ENCODE measurements around the gene APBB2.

Gene APBB2

DNA sequence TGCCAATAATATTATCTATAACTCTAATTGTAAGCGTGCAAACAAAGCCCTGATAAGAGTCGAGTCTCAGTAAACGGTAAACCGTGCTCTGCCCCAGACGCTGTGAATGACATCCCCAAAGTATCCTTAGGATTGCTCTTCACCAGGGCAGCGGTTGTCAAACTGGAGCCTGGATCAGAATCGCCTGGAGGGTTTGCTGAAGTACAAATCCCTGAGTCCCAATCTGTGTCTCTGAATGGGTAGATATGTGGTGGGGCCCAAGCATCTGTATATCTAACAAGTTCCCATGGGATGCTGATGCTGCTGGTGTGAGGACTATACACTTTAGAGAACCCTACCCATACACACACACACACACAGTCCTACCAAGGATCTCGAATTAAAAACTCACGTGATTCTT is 813 bp upstream of the APBB2 start:
- DNase-seq = no peak

DNA sequence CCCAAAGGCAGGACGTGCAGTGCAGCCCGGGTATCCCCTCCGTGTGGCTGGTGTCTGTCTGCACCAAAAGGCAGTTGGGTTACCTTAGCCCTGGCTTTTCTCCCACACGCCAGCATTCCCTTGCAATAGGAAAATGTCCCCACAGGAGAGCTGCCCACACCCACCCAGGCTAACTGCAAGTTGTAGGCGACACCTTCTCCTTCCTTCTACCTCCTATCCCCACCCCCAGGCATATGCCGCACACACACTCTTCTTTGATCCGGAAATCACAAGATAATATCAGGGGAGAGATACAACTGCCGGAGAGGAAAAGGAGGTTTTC is 444 bp upstream of the APBB2 start:
- DNase-seq = no peak

DNA sequence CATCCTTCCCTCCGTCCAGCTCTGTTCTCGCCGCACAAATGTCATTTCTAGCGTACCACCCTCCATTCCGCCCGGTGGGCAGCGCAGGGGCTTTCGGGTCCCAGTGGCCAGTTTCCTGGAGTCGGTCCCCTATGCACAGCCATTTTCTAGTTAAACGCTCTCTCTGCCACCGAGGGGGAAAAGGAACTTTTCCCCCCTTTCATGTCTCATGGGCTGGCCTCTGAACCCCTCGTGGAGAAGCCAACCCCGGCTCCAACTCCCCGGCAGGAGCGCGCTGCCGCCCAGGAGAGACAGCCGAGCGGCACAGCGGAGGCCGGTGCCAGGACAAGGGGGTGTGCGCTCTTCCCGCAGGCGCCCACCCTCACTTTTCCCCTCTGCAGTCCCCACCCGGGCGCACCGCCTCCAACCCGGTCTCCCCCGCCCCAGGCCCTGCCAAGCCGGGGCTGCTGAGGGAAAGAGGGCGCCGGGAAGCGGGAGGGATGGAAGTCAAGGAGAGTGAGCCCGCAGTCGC is 662 bp downstream of the APBB2 start:
- peak; percentile 19 for DNase-seq

DNA sequence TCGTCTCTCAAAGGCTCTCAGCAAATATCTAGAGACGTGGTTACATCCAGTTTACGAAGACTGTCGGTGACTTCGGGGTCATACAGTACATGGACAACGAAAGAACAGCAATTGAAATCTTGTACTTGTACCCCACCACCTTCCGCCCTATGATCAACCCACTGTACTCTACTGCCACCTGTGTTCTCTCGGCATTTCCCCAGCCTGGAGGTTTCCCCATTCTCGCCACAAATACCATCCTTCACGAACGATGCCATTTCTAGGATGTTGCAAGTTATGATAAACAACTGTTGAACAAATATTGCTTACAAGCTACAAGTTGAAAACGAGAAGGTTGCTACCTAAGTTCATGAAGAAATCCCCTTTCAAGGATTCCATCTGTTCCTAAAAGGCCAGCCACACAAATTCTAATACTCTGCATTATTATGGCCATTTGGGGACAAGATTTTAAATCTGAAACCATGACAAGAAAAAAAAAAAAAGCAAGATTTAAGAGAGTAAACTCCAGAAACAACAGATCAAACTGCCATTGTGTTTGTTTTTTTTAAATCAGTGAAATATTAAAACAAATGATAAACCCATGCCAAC is 1.6 kb downstream of the APBB2 start:
- DNase-seq = peak; percentile 37

DNA sequence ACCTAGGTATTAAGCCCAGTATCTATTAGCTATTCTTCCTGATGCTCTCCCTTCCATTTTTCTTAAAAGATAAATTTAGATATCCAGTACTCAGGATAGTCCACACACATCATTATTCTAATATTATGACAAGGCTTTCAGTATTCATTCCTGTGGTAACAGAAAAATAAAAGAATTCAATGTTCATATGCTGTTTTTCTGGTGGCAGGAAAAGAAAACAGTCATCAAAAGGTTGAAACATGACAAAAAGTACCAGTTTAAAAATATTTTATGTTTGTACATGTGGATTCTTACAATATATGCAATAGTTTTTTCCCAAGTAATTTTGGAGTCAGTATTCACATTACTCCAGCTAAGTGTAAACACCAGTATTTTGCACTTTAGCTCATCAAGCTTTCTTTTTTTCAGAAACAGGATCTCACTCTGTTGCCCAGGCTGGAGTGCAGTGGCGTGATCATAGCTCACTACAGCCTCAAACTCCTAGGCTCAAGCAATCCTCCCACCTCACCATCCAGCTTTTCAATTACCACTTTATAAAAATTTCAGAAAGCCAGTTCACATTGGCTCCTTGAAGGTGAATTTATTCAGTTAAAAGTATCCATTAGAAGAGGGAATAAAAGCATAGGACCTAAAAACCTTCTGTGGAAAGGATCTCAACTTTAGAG is 2.3 kb downstream of the APBB2 start:
- no peak for DNase-seq

DNA sequence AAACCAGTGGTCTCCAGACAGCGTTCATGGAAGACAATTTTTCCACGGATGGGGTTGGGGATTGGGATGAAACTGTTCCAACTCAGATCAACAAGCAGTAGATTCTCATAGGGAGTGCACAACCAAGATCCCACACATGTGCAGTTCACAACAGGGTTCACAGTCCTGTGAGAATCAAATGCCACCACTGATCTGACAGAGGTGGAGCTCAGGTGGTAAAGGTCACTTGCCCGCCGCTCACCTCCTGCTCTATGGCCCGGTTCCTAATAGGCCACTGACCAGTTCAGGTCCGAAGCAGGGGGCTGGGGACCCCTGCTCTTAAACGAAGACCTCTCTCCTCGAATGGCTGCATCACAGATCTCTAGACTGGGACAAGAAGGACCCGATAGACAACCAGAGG is 4.4 kb downstream of the APBB2 start:
- no peak for DNase-seq

DNA sequence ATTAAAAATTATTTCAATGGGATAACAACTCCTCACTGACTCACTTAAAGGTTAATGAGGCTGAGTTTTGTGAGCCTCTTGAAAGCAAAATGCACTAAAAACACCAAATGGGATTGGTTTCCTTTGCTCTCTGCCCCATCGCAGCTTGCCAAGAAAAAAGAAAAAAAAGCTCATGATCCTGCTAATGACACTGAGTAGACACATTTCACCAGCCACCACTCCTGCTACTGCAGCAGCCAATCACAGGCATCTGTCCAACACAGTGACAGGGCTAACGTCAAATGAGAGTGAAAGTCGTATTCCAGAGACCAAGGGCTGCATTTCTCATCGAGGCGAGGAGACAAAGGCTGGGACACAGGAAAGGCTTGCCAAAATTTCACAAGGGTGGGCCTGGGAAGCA is 5.2 kb downstream of the APBB2 start:
- no peak for DNase-seq

DNA sequence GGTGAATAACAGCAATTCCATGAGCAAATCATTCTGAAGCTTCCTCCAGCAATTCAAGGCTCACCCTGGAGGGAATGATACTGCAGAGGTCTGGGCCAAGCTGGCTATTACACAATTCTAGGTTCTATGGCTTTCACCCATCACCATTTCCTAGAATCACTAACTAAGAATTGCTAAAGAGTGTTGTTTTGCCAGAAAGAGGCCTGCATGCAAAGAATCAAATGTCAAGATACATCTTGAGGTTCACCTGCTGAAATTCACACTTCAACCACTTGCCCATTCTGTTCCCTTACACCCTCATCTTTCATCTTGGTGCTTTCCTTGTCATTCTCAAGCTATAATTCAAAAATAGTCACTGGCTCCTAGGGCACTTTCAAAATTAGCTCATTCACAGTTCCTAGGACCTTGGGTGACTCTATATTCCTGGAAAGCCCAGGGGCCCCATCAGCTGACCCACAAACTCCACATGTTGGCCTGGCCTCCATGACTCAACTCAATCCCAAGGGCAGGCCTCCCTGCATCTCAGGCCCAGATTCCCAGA is 7.0 kb downstream of the APBB2 start:
- DNase-seq = peak; percentile 13

DNA sequence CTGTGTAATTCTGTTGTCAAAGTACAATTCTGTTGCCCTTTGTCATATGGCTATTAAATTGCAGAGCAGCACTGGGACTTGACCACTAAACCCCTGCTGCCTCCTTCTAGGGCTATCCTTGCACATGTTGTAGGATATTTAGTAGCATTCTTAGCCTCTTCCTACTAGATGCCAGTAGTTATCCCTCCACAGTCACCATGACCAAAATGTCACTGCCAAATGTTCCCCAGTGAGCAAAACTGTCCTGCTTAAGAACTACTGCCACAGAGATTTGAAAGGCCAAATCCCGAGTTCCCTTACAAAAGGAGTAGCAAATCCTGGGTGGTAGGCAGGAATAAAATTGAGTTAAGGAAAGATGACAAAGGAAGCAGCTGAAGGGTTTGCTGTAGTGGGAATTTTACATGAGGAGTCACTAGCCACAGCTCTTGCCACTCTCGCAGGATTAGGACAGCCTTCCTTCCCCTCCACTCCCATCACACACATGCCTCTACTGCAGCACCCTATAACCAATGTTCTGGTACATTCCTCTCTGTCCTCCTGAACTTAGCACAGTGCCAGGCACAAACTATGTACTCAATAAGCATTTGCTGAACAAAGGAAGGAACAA is 8.4 kb downstream of the APBB2 start:
- no peak for DNase-seq

DNA sequence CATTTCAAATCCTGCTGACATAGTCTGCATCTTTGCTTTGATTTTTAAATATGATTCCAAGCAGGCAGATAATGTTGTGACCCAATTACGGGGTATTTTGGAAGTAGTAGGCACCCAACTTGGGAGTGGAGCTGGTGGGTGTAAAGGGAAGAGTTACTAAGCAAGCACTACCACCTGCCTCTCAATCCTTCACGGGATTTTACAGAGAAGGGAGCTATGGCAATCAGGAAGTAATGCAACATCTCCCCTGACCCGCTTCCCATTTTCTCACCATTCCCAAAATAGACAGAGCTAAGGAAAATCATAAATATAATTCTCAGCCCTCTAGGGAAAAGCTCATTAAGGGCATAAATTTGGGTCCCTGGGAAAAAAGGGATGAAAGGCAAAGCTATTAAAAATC is 9.2 kb downstream of the APBB2 start:
- DNase-seq = peak; percentile 11

DNA sequence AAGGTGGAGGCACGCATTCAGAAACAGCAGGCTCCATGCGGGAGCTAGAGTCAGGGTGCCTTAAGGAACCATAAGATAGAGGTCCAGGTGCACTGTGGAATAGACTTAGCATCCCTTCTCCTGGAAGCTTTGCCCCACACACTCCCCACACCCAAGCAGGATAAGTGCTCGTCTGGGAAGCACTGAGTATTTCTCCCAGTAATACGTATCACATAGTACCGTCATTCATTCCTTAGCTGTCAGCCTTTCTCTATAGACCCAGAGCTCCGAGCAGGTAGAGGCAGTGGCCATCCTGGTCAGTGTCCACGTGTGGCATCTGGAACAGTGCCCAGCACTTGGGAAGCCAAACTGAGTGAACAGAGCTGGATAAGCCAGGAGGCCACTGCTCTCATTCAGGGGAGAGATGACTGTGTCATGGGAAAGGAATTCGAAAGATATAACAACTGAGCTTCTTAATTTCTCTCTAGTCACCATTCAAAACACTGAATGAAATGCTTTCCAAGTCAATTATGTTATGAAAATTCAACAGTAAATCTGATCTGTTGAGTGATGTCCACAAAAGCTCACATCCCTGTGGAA is 9.9 kb downstream of the APBB2 start:
- DNase-seq = no peak

DNA sequence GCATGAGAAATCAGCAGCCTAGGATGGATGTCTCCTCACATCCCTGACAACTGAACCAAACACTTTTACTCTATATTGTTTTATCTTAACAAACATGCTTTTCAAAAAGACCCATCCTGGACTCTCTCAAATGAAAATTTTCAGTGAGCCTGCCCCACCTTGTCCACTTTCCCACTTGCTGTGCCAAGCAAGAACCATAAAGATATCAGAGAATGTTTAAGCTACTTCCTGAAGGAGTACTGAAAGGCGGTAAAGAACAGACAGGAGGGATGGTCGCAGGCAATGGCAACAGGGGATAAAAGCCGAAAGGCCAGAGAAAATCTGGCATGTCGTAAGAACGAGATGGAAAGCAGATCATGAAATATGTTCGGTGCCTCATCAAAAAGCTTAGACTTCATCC is 10.5 kb downstream of the APBB2 start:
- DNase-seq = no peak

DNA sequence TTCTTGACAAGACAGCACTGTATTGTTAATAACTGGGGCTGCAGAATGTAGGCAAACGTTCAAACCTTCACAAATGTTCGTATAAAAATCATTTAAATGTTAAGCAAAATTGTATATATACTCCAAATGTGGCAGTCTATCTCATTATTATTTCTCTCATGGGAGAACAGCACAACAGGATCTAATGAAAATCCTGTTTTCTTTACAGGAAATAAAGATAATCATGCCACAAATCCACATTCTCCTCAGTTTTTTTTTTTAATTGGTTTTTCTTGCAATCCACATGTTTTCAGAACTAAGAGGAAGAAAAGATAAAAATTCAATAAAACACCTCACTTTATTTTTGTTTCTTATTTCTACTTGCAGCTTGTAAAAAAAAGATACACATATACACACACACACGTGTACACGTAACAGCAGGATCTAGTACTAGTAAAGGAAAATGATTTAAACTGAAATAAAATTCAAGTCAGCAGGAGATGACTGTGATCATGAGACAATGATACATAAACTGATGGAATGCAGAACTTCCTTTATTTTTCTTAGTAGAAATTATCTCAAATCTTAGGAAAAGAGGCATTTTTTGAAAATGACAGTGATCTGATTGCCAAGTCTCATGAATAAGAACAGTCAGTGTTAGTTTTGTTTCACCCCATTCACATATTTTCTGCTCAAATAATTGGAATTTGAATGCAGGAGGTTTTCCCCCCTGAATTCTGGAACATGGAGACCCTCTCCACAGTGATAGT is 11.3 kb downstream of the APBB2 start:
- peak; percentile 36 for DNase-seq

DNA sequence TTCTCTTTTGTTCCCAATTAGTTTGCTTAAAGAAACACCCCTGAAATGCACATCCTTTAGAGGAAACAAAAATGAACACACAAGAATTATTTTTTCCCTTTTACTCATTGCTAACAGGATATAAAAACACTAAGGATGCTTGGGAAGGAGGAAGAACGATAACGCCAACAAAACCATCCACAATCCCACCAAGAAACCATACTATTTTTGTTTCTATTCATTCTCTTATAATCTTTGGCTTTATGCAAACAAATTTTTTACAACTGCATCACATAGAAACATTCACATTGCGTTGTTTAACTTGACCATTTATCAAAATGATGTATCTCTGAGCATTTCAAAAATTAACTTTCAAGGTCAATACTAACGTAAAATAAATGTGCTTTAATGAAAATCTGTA is 12.0 kb downstream of the APBB2 start:
- no peak for DNase-seq

DNA sequence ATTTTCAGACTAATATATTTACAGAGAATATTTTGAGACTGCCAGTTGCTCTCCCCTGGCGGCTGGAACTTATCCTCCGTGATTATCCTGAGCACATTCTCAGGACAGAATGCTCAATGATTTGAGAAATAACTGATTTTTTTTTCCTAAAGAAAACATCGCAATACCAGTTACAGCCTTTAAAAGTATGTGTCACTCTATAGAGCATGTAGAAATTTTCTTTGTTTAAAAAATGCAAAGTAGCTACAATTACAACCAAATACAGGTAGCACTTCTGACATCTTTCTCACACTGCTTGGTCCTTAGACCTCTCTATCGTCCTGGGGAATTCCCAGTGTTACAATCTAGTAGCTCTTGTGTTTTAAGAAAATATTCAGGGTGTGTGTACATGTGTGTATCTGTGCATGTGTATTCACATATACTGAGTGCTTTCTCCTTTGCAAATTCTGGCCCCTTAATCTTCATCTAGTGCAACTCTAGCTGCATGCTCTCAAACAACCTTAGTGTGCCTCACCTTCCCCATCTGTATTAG is 13.8 kb downstream of the APBB2 start:
- no peak for DNase-seq

DNA sequence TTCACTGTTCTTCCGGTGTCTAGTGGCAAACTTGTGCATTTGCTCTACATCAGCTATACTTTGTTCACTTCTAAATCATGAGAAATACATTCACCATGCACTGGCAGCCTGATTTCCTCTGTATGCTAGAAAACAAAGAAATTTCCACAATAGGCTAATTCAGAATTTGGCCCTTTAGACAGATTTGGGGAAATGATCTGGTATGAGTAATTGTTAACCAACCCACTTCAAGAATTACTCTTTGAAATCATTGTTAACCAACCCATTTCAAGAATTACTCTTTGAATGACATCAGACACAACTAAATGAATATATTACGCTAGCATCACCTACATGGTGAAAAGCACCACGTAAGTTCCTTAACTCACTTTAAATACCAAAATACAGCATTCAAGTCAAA is 14.6 kb downstream of the APBB2 start:
- peak; percentile 46 for DNase-seq

DNA sequence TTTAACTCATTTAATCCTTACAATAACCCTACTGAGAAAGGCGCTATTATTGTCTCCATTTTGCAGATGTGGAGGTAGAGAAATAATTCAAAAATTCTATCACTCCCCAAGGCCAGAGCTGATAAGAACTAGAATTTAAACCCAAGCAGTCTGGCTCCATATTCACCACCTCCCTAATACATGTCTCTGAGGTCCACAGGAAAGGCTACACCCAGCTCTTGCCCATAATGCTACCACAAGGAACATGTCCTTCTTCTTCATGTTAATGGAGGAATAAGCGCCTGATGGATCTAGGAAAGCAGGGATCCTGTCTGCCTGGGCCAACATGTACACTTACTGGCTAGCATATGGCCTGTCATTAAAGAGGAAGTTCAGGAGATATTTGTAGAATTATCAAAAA is 16.3 kb downstream of the APBB2 start:
- DNase-seq = no peak

DNA sequence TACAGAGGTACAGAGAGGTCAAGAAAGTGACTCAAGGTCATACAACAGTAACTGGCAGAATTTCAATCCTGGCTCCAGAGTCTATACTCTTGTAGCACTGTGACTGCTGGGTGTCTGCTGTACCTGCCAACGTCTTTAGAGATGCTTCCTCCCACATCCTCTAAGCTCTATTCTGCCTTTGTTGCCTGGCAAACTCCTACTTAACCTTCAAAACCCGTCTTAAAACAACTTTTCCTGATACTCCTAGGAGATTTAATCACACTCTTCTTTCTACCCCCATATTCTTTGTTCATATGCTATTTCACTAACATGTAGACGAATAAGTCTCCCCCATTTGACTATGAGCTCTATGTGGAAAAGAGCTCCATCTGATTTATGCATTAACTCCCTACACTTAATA is 16.8 kb downstream of the APBB2 start:
- DNase-seq = no peak

DNA sequence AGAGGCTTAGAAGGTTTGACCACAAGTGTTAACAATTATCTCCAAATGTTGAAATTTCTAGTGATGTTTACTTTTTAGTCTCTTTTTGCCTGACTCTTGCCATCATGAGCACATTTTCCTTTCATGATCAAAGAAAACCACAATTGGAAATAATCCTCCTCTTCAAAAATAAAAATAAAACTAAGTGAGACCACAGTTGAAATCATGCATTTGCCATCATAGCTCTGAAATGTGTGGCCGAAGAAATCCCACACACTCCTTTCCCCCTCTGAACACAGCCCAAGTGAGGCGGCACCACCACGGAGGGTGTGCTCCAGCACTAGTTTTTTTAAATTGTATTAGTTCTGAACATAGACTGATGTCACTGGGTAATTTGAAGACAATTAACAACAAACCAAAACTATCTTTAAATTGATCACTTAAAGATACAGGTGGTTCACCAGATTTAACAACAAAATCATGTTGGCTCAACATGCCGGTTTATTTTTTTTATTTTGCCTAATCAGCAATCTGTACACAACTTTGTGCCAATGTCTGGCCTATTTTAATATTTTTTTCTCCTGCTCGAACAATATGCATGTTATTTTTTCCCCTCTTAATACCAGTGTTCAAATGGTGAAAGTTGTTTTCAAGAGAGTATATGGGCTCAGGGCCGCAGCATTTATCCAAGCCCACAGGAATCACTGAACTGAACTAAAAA is 17.6 kb downstream of the APBB2 start:
- DNase-seq = no peak

DNA sequence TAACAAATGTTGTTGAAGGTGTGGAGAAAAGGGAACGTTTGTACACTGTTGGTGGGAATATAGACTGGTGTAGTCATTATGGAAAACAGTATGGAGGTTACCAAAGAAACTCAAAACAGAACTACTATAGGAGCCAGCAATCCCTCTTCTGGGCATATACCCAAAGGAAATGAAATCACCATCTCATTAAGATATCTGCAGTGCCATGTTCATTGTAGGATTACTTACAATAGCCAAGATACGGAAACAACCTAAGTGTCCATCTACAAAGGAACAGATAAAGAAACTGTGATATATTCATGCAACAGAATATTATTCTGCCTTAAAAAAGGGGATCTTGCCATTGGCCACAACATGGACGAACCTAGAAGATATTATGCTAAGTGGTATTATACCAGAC is 22.2 kb downstream of the APBB2 start:
- DNase-seq = no peak

DNA sequence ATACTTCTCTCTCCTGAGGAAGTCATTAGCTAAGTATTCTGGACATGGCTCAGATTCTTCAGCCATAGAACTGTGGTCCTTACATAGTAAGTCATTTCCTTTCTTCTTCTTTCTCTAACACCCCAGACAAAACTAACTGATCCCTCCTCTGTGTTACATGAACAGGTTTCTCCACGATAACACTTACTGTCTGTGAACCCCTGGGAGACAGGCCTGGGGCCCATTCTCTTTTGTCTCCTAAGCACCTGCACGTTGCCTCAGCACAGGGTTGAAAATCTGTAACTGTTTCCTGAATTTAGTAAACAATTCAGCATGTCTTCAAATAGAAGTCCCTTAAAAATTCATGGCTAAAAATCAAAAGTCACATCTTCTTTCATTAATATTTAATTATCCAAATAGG is 24.7 kb downstream of the APBB2 start:
- no peak for DNase-seq

DNA sequence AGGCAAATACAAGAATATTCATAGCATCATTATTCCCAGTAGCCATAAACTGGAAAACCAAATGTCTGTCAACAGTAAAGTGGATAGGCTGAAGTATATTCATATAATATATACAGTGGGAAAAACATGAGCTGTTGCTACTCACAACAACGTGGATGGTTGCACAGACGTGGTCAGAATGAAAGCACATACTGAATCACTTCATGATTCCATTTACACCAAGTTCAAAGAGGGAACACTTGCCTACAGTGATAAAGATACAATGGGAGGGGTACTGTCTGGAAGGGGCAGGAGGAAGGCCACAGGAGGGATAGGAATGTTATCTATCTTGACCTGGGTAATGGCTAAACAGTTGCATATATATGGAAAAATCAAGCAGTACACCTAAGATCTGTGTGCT is 25.3 kb downstream of the APBB2 start:
- no peak for DNase-seq
